SK-N-SH (cell line): ENCODE measurements around the gene ARPC2.

Experiments used
- CHD2 ChIP-seq: fragments of 150-350 bp; IDR thresholded peaks from 2 replicates; pipeline ENCODE4 v1.6.1; 2018; ENCODE audit warnings: low read length; ENCODE audit not compliant: partially characterized antibody
- MXI1 ChIP-seq: IDR thresholded peaks from 2 replicates; pipeline ENCODE4 v1.6.1; 2012; ENCODE audit warnings: mild to moderate bottlenecking, low read depth, low read length, improper control_type of control experiment
- RAD21 ChIP-seq: IDR thresholded peaks from 2 replicates; pipeline ENCODE4 v1.6.1; 2012; ENCODE audit warnings: mild to moderate bottlenecking, low read length
- REST ChIP-seq: IDR thresholded peaks from 2 replicates; pipeline ENCODE4 v1.6.1; 2012; ENCODE audit warnings: mild to moderate bottlenecking, low read depth, low read length, moderate library complexity
- TF ChIP-seq, protein P1 (sequence below): fragments of 200-600 bp; sonication (generic); IDR thresholded peaks from 2 replicates; pipeline ENCODE4 v1.6.1; 2017; ENCODE audit warnings: antibody characterized with exemption, mild to moderate bottlenecking, moderate library complexity

GRCh38 chr2:218293715-218294429 is 76.9 kb downstream of the ARPC2 start:
- no peak for TF ChIP-seq CHD2
- TF ChIP-seq, protein P1, sequence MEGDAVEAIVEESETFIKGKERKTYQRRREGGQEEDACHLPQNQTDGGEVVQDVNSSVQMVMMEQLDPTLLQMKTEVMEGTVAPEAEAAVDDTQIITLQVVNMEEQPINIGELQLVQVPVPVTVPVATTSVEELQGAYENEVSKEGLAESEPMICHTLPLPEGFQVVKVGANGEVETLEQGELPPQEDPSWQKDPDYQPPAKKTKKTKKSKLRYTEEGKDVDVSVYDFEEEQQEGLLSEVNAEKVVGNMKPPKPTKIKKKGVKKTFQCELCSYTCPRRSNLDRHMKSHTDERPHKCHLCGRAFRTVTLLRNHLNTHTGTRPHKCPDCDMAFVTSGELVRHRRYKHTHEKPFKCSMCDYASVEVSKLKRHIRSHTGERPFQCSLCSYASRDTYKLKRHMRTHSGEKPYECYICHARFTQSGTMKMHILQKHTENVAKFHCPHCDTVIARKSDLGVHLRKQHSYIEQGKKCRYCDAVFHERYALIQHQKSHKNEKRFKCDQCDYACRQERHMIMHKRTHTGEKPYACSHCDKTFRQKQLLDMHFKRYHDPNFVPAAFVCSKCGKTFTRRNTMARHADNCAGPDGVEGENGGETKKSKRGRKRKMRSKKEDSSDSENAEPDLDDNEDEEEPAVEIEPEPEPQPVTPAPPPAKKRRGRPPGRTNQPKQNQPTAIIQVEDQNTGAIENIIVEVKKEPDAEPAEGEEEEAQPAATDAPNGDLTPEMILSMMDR = no peak
- TF ChIP-seq MXI1 = no peak
- no peak for TF ChIP-seq REST
- no peak for TF ChIP-seq RAD21
